ENCODE results near the gene CALD1.
"Not testable (repeated sequence)": the region's sequence is repeated elsewhere in the genome, so short reads cannot be mapped to it uniquely, and the experiment has no call there.

Gene CALD1

GRCh38 chr7:134968110-134968509 is 188.7 kb downstream of the CALD1 start:
- TF ChIP-seq ZC3H10 (CRISPR knock-in tag; IDR thresholded peaks at IDR 0.05): no peak
- no peak for TF ChIP-seq PPARA (CRISPR knock-in tag; IDR thresholded peaks at IDR 0.05; ENCODE audit: borderline replicate concordance)
- TF ChIP-seq ZNF70 (CRISPR knock-in tag; IDR thresholded peaks at IDR 0.05): no peak
- no peak for TF ChIP-seq OSR1 (CRISPR knock-in tag; IDR thresholded peaks at IDR 0.05)

DNA sequence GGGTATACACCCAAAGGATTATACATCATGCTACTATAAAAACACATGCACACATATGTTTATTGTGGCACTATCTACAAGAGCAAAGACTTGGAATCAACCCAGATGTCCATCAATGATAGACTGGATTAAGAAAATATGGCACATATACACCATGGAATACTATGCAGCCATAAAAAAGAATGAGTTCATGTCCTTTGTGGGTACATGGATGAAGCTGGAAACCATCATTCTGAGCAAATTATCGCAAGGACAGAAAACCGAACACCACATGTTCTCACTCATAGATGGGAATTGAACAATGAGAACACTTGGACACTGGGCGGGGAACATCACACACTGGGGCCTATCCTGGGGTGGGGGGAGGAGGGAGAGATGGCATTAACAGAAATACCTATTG is 202.2 kb downstream of the CALD1 start:
- ATAC-seq: not testable (repeated sequence)

More at GRCh38 chr7:134968110-134968509, 188.7 kb downstream of the CALD1 start:
- no peak for ATAC-seq

DNA sequence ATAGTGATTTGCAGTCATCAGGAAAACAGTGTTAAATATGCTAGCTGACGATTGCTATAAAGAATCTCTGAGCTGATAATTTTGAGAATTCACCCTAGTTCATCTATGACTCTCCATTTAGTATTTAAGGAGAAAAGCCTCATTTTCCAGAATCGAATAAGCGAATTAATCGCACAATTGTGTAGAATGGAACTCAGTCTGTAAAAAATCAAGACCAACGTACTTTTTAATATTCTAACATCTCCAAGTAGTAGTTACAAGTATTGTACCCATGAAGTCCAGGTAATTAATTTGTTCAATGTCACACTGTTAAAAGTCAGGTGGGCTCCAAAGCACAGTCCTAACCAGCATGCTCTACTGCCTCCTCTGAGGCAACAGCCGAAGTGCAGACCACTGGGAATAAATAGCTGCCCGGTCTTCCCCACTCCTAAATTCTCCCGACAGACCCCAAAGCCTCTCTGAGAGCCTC is 206.5 kb downstream of the CALD1 start:
- no peak for ATAC-seq
- peak; percentile 78; the same call in 1 of the 2 replicates for TF ChIP-seq CSDC2 (CRISPR knock-in tag; IDR thresholded peaks at IDR 0.05)
- TF ChIP-seq TOX (CRISPR knock-in tag; IDR thresholded peaks at IDR 0.05; ENCODE audit: borderline replicate concordance): no peak
- TF ChIP-seq BACH2 (CRISPR knock-in tag; IDR thresholded peaks at IDR 0.05; ENCODE audit: borderline replicate concordance): no peak
- TF ChIP-seq, protein P1, sequence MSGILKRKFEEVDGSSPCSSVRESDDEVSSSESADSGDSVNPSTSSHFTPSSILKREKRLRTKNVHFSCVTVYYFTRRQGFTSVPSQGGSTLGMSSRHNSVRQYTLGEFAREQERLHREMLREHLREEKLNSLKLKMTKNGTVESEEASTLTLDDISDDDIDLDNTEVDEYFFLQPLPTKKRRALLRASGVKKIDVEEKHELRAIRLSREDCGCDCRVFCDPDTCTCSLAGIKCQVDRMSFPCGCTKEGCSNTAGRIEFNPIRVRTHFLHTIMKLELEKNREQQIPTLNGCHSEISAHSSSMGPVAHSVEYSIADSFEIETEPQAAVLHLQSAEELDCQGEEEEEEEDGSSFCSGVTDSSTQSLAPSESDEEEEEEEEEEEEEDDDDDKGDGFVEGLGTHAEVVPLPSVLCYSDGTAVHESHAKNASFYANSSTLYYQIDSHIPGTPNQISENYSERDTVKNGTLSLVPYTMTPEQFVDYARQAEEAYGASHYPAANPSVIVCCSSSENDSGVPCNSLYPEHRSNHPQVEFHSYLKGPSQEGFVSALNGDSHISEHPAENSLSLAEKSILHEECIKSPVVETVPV (CRISPR knock-in tag; IDR thresholded peaks at IDR 0.05): 0 out of 2 replicates have a peak, but pooled peaks have one; percentile 40
- TF ChIP-seq SNAI2 (CRISPR knock-in tag; IDR thresholded peaks at IDR 0.05): peak; percentile 49; the same call in 1 of the 2 replicates
- peak; percentile 76; the same call in 1 of the 2 replicates for TF ChIP-seq GLIS3 (CRISPR knock-in tag; IDR thresholded peaks at IDR 0.05)
- TF ChIP-seq TSHZ2 (CRISPR knock-in tag; IDR thresholded peaks at IDR 0.05): no peak
- no peak for TF ChIP-seq ZNF565 (CRISPR knock-in tag; conservative IDR thresholded peaks at IDR 0.05; ENCODE audit: low read depth)

DNA sequence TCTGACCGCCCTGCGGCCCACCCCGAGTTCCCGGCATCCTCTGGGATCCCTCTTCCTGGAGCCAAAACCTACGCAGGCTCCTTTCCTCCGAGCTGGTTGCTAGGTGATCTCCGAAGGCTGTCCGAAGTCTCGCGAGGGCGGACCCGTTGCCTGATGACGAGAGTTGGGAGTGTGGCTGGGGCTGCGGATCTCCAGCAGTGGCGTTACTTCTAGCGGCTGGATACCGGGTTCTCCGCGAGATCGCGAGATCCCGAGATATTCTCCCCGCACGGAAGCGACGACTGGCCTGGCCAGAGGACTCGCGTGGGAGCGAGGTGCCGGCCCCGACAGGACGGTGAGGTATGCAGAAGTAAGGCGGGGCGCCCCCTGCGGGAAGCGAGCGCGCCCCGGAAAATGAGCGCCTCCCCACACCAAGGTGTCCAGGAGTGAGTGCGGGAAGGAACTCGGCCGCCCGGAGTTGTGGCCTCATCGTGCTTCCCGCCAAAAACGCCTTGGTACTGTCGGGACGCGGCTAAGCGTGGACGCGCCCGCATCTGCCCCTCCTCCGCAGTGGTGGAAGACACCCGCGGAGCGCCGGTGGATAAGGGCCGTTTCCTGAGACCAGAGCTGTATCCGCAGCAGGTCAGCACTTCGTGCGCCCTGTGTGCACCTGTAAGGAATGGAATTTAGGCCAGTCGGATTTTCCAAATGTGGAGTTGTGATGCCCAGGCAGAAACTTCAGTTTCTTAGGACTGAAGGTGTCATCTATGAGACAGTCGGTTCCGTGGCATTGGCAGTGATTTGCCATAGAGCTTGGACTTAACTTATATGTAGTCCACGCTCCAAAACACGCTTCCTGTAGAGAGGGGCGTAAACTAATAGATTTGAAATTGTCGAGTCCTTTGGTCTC is 207.2 kb downstream of the CALD1 start, which contains the start of gene AGBL3:
TSS of gene AGBL3 (plus strand) at position 146 of the 889 bp plus-strand sequence. CDS start 1,426 bp downstream, outside the sequence.
- no peak for TF ChIP-seq ZC3H10 (CRISPR knock-in tag; IDR thresholded peaks at IDR 0.05)
- TF ChIP-seq SNAI2 (CRISPR knock-in tag; IDR thresholded peaks at IDR 0.05): peak; percentile 55; the same call in 1 of the 2 replicates
- TF ChIP-seq ZNF8 (CRISPR knock-in tag; IDR thresholded peaks at IDR 0.05): no peak
- no peak for TF ChIP-seq ISL1 (CRISPR knock-in tag; IDR thresholded peaks at IDR 0.05)
- no peak for TF ChIP-seq TCF4 (CRISPR knock-in tag; IDR thresholded peaks at IDR 0.05; ENCODE audit: borderline replicate concordance)
- no peak for TF ChIP-seq ESRRG (CRISPR knock-in tag; IDR thresholded peaks at IDR 0.05)
- no peak for TF ChIP-seq RARB (CRISPR knock-in tag; IDR thresholded peaks at IDR 0.05)
- no peak for TF ChIP-seq BACH2 (CRISPR knock-in tag; IDR thresholded peaks at IDR 0.05; ENCODE audit: borderline replicate concordance)
- TF ChIP-seq CSDC2 (CRISPR knock-in tag; IDR thresholded peaks at IDR 0.05): no peak
- no peak for TF ChIP-seq OSR1 (CRISPR knock-in tag; IDR thresholded peaks at IDR 0.05)
- no peak for TF ChIP-seq GLIS3 (CRISPR knock-in tag; IDR thresholded peaks at IDR 0.05)
- TF ChIP-seq, protein P1 (CRISPR knock-in tag; IDR thresholded peaks at IDR 0.05): no peak
- TF ChIP-seq TOX (CRISPR knock-in tag; IDR thresholded peaks at IDR 0.05; ENCODE audit: borderline replicate concordance): no peak
- TF ChIP-seq CREB5 (CRISPR knock-in tag; IDR thresholded peaks at IDR 0.05; ENCODE audit: low read depth): no peak
- peak; percentile 42; the same call in 1 of the 2 replicates for TF ChIP-seq TSHZ2 (CRISPR knock-in tag; IDR thresholded peaks at IDR 0.05)
- TF ChIP-seq ARNTL (CRISPR knock-in tag; IDR thresholded peaks at IDR 0.05; ENCODE audit: borderline replicate concordance, low read depth): no peak
- peak; percentile 99 for ATAC-seq

Measured in SK-N-SH treated with all-trans-retinoic acid at 6 μM for 48 hours (cell line).